K562 (cell line): ENCODE data around the gene ARHGAP29. TPM values are rescaled to one million over a fixed set of nuclear protein-coding genes. Genes with fewer than 3 reads are reported as not detected.

Source experiments
- ATAC-seq: fragments of 200-7000 bp; cut with Tn5 transposase; 3 replicates; pipeline ENCODE4 v1.9.1; 2020; ENCODE audit warnings: moderate library complexity
- BruUV-seq: library from RNA; stranded (reverse); fragments of 400-500 nt; replicated peaks from 2 replicates; lab custom pipeline; 2021; lab: Mats Ljungman, UMichigan
- CTCF ChIA-PET: fragments of 300-600 bp; formaldehyde crosslinking; extraction: SDS; loops from one replicate; lab custom pipeline; 2021; ENCODE audit warnings: low intra/inter-chr PET ratio; lab: Yijun Ruan, JAX
- POLR2A ChIA-PET: fragments of 300-600, 350-650 bp; sonication (Branson Sonifier 250); formaldehyde crosslinking; extraction: SDS; loops from one replicate; lab custom pipeline; 2021; ENCODE audit warnings: antibody characterized with exemption, inconsistent platforms; lab: Yijun Ruan, JAX
- DNase-seq, 4 experiments: peaks; one replicate each; pipeline versions ENCODE4 v3.0.0 to v3.0.0-alpha.2; 2011 to 2018; ENCODE audit warnings: low spot score in 3 of 4, mixed read lengths in 3 of 4; ENCODE audit errors: extremely low read depth in 1 of 4
- FAIRE-seq: peaks from 2 replicates; lab custom pipeline; 2011; peaks lifted over from hg19 to GRCh38; lab: Jason Lieb, UNC
- H2AFZ ChIP-seq: 2 replicates; pipeline ENCODE4 v1.6.0; 2011; ENCODE audit warnings: low read depth, low read length, control low read depth, inconsistent platforms
- H3K27ac ChIP-seq: fragments of 200-600 bp; 3 replicates; pipeline ENCODE4 v1.8.0; 2011; ENCODE audit warnings: low read depth, mild to moderate bottlenecking, control low read depth, inconsistent platforms, low read length, moderate library complexity, mixed read lengths; ENCODE audit errors: extremely low read depth
- H3K27me3 ChIP-seq, 2 experiments: fragments of 300-600 bp in 1 of 2; 2 replicates in 1 of 2; 3 replicates in 1 of 2; pipeline versions ENCODE4 v1.6.0 to v1.8.0; 2011; ENCODE audit warnings: inconsistent platforms in 2 of 2, low read length in 2 of 2, mild to moderate bottlenecking in 1 of 2, mixed read lengths in 1 of 2, moderate library complexity in 1 of 2; ENCODE audit not compliant: control insufficient read depth in 2 of 2, insufficient read depth in 2 of 2
- H3K36me3 ChIP-seq: fragments of 300-600 bp; 3 replicates; pipeline ENCODE4 v1.8.0; 2011; ENCODE audit warnings: mild to moderate bottlenecking, low read length, inconsistent platforms; ENCODE audit not compliant: control insufficient read depth, insufficient read depth
- H3K4me1 ChIP-seq, 2 experiments: fragments of 200-600 bp in 1 of 2; replicated peaks in 1 of 2; 2 replicates in 1 of 2; 3 replicates in 1 of 2; pipeline versions ENCODE4 v1.5.1 to v1.8.0; 2011; ENCODE audit warnings: inconsistent platforms in 2 of 2, low read length in 2 of 2, mild to moderate bottlenecking in 1 of 2, mixed read lengths in 1 of 2, moderate library complexity in 1 of 2; ENCODE audit not compliant: control insufficient read depth in 2 of 2, insufficient read depth in 2 of 2
- H3K4me2 ChIP-seq: 2 replicates; pipeline ENCODE4 v1.6.1; 2011; ENCODE audit warnings: low read length, control low read depth, inconsistent platforms, mixed read lengths; ENCODE audit not compliant: insufficient read depth
- H3K4me3 ChIP-seq: fragments of 200-600 bp; sonication (generic), shearing (Covaris generic); 2 replicates; pipeline ENCODE4 v1.5.1; 2016; ENCODE audit warnings: control low read depth, inconsistent platforms
- H3K79me2 ChIP-seq: fragments of 200-600 bp; 3 replicates; pipeline ENCODE4 v1.8.0; 2011; ENCODE audit warnings: low read length, inconsistent platforms; ENCODE audit not compliant: control insufficient read depth, insufficient read depth
- H3K9ac ChIP-seq, 2 experiments: 2 replicates each; pipeline versions ENCODE4 v1.6.0 to v1.6.1; 2011; ENCODE audit warnings: low read depth in 2 of 2, low read length in 2 of 2, control low read depth in 1 of 2, inconsistent platforms in 1 of 2, mild to moderate bottlenecking in 1 of 2, mixed read lengths in 1 of 2; ENCODE audit not compliant: insufficient read depth in 1 of 2
- H3K9me1 ChIP-seq: one replicate; pipeline ENCODE4 v1.6.0; 2011; ENCODE audit warnings: inconsistent platforms, mild to moderate bottlenecking, low read length, moderate library complexity; ENCODE audit not compliant: control insufficient read depth, insufficient read depth
- H3K9me3 ChIP-seq: replicated peaks from 2 replicates; pipeline ENCODE4 v1.5.1; 2011; ENCODE audit warnings: low read depth, low read length, inconsistent platforms; ENCODE audit not compliant: control insufficient read depth, insufficient read depth
- H4K20me1 ChIP-seq: replicated peaks from 2 replicates; pipeline ENCODE4 v1.6.1; 2011; ENCODE audit warnings: low read length, inconsistent platforms, mixed read lengths; ENCODE audit not compliant: control insufficient read depth, insufficient read depth
- CREB3L1 ChIP-seq: fragments of 450-650 bp; IDR thresholded peaks from 2 replicates; pipeline ENCODE4 v1.6.1; 2014; ENCODE audit warnings: low read depth, mild to moderate bottlenecking, moderate library complexity, borderline replicate concordance
- DIDO1 ChIP-seq: fragments of 450-650 bp; IDR thresholded peaks from 2 replicates; pipeline ENCODE4 v1.6.1; 2016; ENCODE audit warnings: low read depth, missing biosample characterization, missing genetic modification characterization
- E2F3 ChIP-seq: fragments of 250-450 bp; sonication (Bioruptor Pico); IDR thresholded peaks from 2 replicates; pipeline ENCODE4 v1.4.0; 2020; ENCODE audit warnings: mild to moderate bottlenecking
- ETS2 ChIP-seq: IDR thresholded peaks from 2 replicates; pipeline ENCODE4 v1.6.1; 2016; ENCODE audit warnings: borderline replicate concordance, missing genetic modification characterization, mild to moderate bottlenecking, moderate library complexity, missing compliant biosample characterization; ENCODE audit not compliant: poor library complexity, severe bottlenecking
- HDGF ChIP-seq: fragments of 450-650 bp; IDR thresholded peaks from 2 replicates; pipeline ENCODE4 v1.6.1; 2016
- HMGN3 ChIP-seq: IDR thresholded peaks from 2 replicates; pipeline ENCODE4 v1.6.1; 2011; ENCODE audit warnings: borderline replicate concordance, low read depth, mild to moderate bottlenecking, mixed read lengths, low read length; ENCODE audit not compliant: insufficient read length; ENCODE audit errors: extremely low read depth
- HNRNPUL1 ChIP-seq: fragments of 200-400 bp; formaldehyde crosslinking; IDR thresholded peaks from 2 replicates; pipeline ENCODE4 v1.6.1; 2017; ENCODE audit warnings: low read length
- MXI1 ChIP-seq: IDR thresholded peaks from 2 replicates; pipeline ENCODE4 v1.6.1; 2011; ENCODE audit warnings: low read depth, mild to moderate bottlenecking, improper control_type of control experiment, low read length
- NBN ChIP-seq: fragments of 450-650 bp; IDR thresholded peaks from 2 replicates; pipeline ENCODE4 v1.6.1; 2016; ENCODE audit warnings: low read depth, mild to moderate bottlenecking
- RBM25 ChIP-seq: fragments of 200-400 bp; formaldehyde crosslinking; IDR thresholded peaks from 2 replicates; pipeline ENCODE4 v1.6.1; 2018; ENCODE audit warnings: low read length, low read depth, moderate library complexity; ENCODE audit not compliant: severe bottlenecking
- ZNF655 ChIP-seq: fragments of 250-450 bp; sonication (Bioruptor Pico); IDR thresholded peaks from 2 replicates; pipeline ENCODE4 v1.5.0; 2021
- WGBS: fragments of 100-300 bp; shearing (Covaris generic); methylation state at CpG from one replicate; pipeline ENCODE4 v1.1.6; 2016; ENCODE audit warnings: low coverage, mixed read lengths; ENCODE audit not compliant: insufficient coverage; ENCODE audit errors: missing lambda C conversion rate; 5-methylcytosine and 5-hydroxymethylcytosine counted together
- in situ Hi-C: fragments of 300-500 bp; cut with MboI; formaldehyde crosslinking; loops from 4 replicates; pipeline ENCODE4 v1.15.0; 2018; ENCODE audit warnings: inconsistent platforms, mixed read lengths
- intact Hi-C: fragments of 100-400 bp; cut with micrococcal nuclease; formaldehyde crosslinking; loops from 2 replicates; pipeline ENCODE4 v1.14.2; 2022
- polyA plus RNA-seq, 8 experiments: library from polyadenylated mRNA; depleted of rRNA in 4 of 8; stranded (reverse) in 5 of 8; unstranded in 3 of 8; fragments of >200 nt; fragmentation: Nextera tagmentation in 2 of 8; fragmentation: Illumina TruSeq in 1 of 8; extraction: Ambion mirVana in 2 of 8; extraction: Trizol in 1 of 8; gene quantifications; 2 replicates each; pipeline versions ENCODE4 v1.2.1 to v1.2.3, GENCODE V29; 2011 to 2014; ENCODE audit warnings: inconsistent platforms in 1 of 8, missing spikeins in 1 of 8
- total RNA-seq, 7 experiments: library from RNA; depleted of rRNA in 6 of 7; stranded (reverse); fragments of >200 nt in 6 of 7; fragmentation: Illumina TruSeq in 2 of 7; extraction: Trizol in 2 of 7; gene quantifications; 2 replicates each; pipeline versions ENCODE4 v1.2.1 to v1.2.3, GENCODE V29; 2011 to 2021; ENCODE audit warnings: low replicate concordance in 1 of 7

ARHGAP29 gene
- total and polyA plus RNA-seq, 9 of the 15 experiments (the other 6 are each of a cell fraction or from before 2014, with no cell fraction given) = under 0.01 to 0.13 (median 0.02) TPM; not detected in 5

GRCh38 chr1:94265906-94266305, 28.5 kb upstream of the ARHGAP29 start:
- Histone ChIP-seq H3K79me2 (no peaks in the 10 kb centered on the region), H3K9me3 (no peaks in the 10 kb centered on the region), H3K9ac (no peak overlapping the region), H3K9me1 (no peaks in the 10 kb centered on the region), H4K20me1 (no peaks in the 10 kb centered on the region), H3K36me3 (no peaks in the 10 kb centered on the region), H3K4me1 (no peaks in the 10 kb centered on the region), H3K27ac (no peak overlapping the region), H3K27me3 (no peaks in the 10 kb centered on the region), H2AFZ (no peak overlapping the region), H3K4me3 (no peak overlapping the region), H3K4me2 (no peak overlapping the region)
- 0% methylated on average over 2 of the region's 2 CpGs for WGBS
- no TSS peak for BruUV-seq
- DNase-seq = no peak
- in situ Hi-C loops = no loop called here
- ChIA-PET POLR2A (interaction anchor here (1.3 kb wide), 1 partner anchor 13 kb away, joined by 3 read pairs; no protein-coding TSS in a partner anchor), CTCF (no interaction called here)
- no peak for ATAC-seq
- no peak for FAIRE-seq
- intact Hi-C loops = no loop called here
- TF ChIP-seq RBM25 (no peak), E2F3 (CRISPR knock-in tag) (no peak), ZNF655 (no peak), HDGF (no peak), HMGN3 (no peak), CREB3L1 (no peak), ETS2 (tag) (no peak), HNRNPUL1 (no peak), MXI1 (no peak), NBN (no peak), DIDO1 (tag) (no peak)
